ENCODE data around the gene NUDT4.

NUDT4 gene

GRCh38 chr12:93377252-93378195, at the start of gene NUDT4:
Gene NUDT4, plus strand, starts transcription at chr12:93377925. Its CDS starts 398 bp downstream, at chr12:93378323.
- no peak for FAIRE-seq

- no peak for FAIRE-seq
These were observed 44.7 kb upstream of the NUDT4 start for GRCh38 chr12:93333054-93333453.

GRCh38 chr12:93333828-93334227, 43.9 kb upstream of the NUDT4 start:
- no peak for FAIRE-seq

- no peak for FAIRE-seq
These were observed 42.0 kb upstream of the NUDT4 start for GRCh38 chr12:93335603-93336162.

GRCh38 chr12:93336291-93336741, 41.4 kb upstream of the NUDT4 start:
- FAIRE-seq, result no peak

GRCh38 chr12:93338598-93338997, 39.1 kb upstream of the NUDT4 start:
- no peak for FAIRE-seq

- no peak for FAIRE-seq
These were observed 38.0 kb upstream of the NUDT4 start for GRCh38 chr12:93339695-93340094.

GRCh38 chr12:93341409-93342049, 36.2 kb upstream of the NUDT4 start:
- no peak for FAIRE-seq

GRCh38 chr12:93347054-93347785, 30.5 kb upstream of the NUDT4 start:
- peak; percentile 85 for FAIRE-seq

GRCh38 chr12:93348575-93349435, 28.9 kb upstream of the NUDT4 start:
- no peak for FAIRE-seq

GRCh38 chr12:93351726-93352125, 26.0 kb upstream of the NUDT4 start:
- FAIRE-seq, result no peak

- FAIRE-seq, result no peak
These were observed 25.4 kb upstream of the NUDT4 start for GRCh38 chr12:93352321-93352720.

GRCh38 chr12:93356214-93356613, 21.5 kb upstream of the NUDT4 start:
- no peak for FAIRE-seq

GRCh38 chr12:93358058-93358457, 19.7 kb upstream of the NUDT4 start:
- no peak for FAIRE-seq

- no peak for FAIRE-seq
These were observed 18.9 kb upstream of the NUDT4 start for GRCh38 chr12:93358821-93359220.

- FAIRE-seq, result no peak
These were observed 17.0 kb upstream of the NUDT4 start for GRCh38 chr12:93360688-93361087.

- FAIRE-seq, result no peak
These were observed 16.4 kb upstream of the NUDT4 start for GRCh38 chr12:93361151-93361919.

- FAIRE-seq, result no peak
These were observed 13.9 kb upstream of the NUDT4 start for GRCh38 chr12:93363841-93364297.

- FAIRE-seq, result no peak
These were observed 11.9 kb upstream of the NUDT4 start for GRCh38 chr12:93365616-93366405.

- FAIRE-seq, result no peak
These were observed 11.3 kb upstream of the NUDT4 start for GRCh38 chr12:93366422-93366821.
